Endothelial cell of umbilical vein (primary cell): Measurements from ENCODE around the gene CCAR1.

Experiments
- EZH2 ChIP-seq: IDR thresholded peaks from 2 replicates; pipeline ENCODE4 v1.6.1; 2012; ENCODE audit warnings: borderline replicate concordance, low read depth, mild to moderate bottlenecking, moderate library complexity, low read length, inconsistent platforms; ENCODE audit not compliant: severe bottlenecking
- JUN ChIP-seq: IDR thresholded peaks from 2 replicates; pipeline ENCODE4 v1.6.1; 2011; ENCODE audit warnings: borderline replicate concordance, low read depth; ENCODE audit not compliant: insufficient read length, insufficient read depth
- POLR2A ChIP-seq: IDR thresholded peaks from 2 replicates; pipeline ENCODE4 v1.6.1; 2012; ENCODE audit warnings: low read depth, mild to moderate bottlenecking, control low read depth, low read length
- POLR2AphosphoS5 ChIP-seq: IDR thresholded peaks from 2 replicates; pipeline ENCODE4 v1.6.1; 2012; ENCODE audit warnings: low read depth, mild to moderate bottlenecking, control low read depth, low read length, moderate library complexity; ENCODE audit not compliant: insufficient read depth
- TF ChIP-seq, protein P1 (sequence below), 2 donors: IDR thresholded peaks; 1 replicate in 1 of 2; 2 replicates in 1 of 2; pipeline ENCODE4 v1.5.1; 2011; ENCODE audit warnings: low read length in 2 of 2, mild to moderate bottlenecking in 2 of 2, moderate library complexity in 2 of 2, control low read depth in 1 of 2, inconsistent platforms in 1 of 2, low read depth in 1 of 2; ENCODE audit not compliant: insufficient read depth in 1 of 2; ENCODE audit errors: extremely low read depth in 1 of 2
- TF ChIP-seq, protein P2 (sequence below): IDR thresholded peaks from 2 replicates; pipeline ENCODE4 v1.6.1; 2011; ENCODE audit not compliant: insufficient read depth, insufficient read length

DNA sequence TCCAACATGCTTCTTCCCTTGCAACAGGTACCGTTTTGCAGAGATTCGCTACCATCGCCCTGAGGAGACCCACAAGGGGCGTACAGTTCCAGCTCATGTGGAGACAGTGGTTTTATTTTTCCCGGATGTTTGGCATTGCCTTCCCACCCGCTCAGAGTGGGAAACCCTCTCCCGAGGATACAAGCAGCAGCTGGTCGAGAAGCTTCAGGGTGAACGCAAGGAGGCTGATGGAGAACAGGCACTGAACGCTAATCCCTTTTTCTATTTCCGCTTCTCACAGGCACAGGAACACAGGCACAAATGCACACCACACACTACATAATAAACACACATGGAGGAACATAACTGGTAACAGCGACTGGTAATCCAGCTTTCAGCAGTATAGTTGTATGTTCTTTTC lies 35.2 kb downstream of the CCAR1 start:
- TF ChIP-seq POLR2AphosphoS5 (no peak), POLR2A (no peak), EZH2 (no peak), JUN (no peak)
- TF ChIP-seq, protein P1, sequence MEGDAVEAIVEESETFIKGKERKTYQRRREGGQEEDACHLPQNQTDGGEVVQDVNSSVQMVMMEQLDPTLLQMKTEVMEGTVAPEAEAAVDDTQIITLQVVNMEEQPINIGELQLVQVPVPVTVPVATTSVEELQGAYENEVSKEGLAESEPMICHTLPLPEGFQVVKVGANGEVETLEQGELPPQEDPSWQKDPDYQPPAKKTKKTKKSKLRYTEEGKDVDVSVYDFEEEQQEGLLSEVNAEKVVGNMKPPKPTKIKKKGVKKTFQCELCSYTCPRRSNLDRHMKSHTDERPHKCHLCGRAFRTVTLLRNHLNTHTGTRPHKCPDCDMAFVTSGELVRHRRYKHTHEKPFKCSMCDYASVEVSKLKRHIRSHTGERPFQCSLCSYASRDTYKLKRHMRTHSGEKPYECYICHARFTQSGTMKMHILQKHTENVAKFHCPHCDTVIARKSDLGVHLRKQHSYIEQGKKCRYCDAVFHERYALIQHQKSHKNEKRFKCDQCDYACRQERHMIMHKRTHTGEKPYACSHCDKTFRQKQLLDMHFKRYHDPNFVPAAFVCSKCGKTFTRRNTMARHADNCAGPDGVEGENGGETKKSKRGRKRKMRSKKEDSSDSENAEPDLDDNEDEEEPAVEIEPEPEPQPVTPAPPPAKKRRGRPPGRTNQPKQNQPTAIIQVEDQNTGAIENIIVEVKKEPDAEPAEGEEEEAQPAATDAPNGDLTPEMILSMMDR (IDR thresholded peaks at IDR 0.05; ENCODE audit: extremely low read depth in 1 of 2, insufficient read depth in 1 of 2, low read depth in 1 of 2, low read length in 2 of 2): no peak
- TF ChIP-seq, protein P2, sequence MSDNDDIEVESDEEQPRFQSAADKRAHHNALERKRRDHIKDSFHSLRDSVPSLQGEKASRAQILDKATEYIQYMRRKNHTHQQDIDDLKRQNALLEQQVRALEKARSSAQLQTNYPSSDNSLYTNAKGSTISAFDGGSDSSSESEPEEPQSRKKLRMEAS: no peak
